Adipose tissue (tissue), 3 donors: ENCODE measurements around the gene KRTAP19-5. TPM values are rescaled to one million over a fixed set of nuclear protein-coding genes. Genes with fewer than 3 reads are reported as not detected.
"Not testable (repeated sequence)": the region's sequence is repeated elsewhere in the genome, so short reads cannot be mapped to it uniquely, and the experiment has no call there.

Experiments
- H3K27ac ChIP-seq: one replicate; pipeline ENCODE4 v1.5.1; 2013; ENCODE audit warnings: low read depth, low read length
- WGBS, 3 donors: extraction: QIAGEN DNeasy Blood & Tissue Kit; methylation state at CpG; one replicate each; pipeline ENCODE4 v1.1.7; 2013; 5-methylcytosine and 5-hydroxymethylcytosine counted together
- polyA plus RNA-seq, 3 donors: library from polyadenylated mRNA; stranded (reverse); fragments of 200-250 nt; gene quantifications; one replicate each; pipeline ENCODE4 v1.2.3, GENCODE V29; 2013
- donor health status: healthy with polysubstance abuse.
- donor health status: Bipolar disorder and iron deficiency.
- donor health status: healthy.

Gene KRTAP19-5
- polyA plus RNA-seq, result not detected

DNA sequence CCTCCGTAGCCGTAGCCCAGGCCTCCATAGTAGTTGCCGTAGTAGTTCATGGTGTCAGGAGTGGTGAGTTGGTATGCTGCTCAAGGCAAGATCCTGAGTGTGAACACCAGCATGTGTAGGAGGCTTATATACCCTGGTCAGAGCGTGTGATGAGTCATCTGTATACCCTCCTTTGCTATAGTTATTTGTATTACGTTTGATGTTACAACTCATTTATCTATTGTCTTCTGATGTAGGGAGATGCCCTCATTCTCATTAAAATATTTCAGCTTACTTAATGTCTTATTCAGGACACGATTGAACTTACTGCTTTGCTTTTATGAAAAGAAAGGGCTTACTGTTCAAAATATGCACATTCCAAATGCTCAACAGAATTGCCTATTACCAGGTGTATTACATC is at the start of gene KRTAP19-5:
TSS of gene KRTAP19-5 (minus strand) at position 101 of the 400 bp plus-strand sequence. CDS start at position 50, 51 bp downstream.
- whole genome bisulfite sequencing, 3 donors, result 71 to 85% (median 76%) methylated on average over 6 of the region's 6 CpGs

GRCh38 chr21:30541764-30542163 is 39.8 kb upstream of the KRTAP19-5 start, which contains the start of gene KRTAP19-6:
TSS of gene KRTAP19-6 (minus strand) at chr21:30541864. CDS start at chr21:30541833, 31 bp downstream.
- no peak within 1 kb of the TSS for H3K27ac ChIP-seq
- WGBS, 3 donors, result 63 to 70% (median 68%) methylated on average over 1 of the region's 1 CpG

More for the DNA sequence above, at the start of gene KRTAP19-5:
- no peak within 1 kb of the TSS for H3K27ac ChIP-seq

DNA sequence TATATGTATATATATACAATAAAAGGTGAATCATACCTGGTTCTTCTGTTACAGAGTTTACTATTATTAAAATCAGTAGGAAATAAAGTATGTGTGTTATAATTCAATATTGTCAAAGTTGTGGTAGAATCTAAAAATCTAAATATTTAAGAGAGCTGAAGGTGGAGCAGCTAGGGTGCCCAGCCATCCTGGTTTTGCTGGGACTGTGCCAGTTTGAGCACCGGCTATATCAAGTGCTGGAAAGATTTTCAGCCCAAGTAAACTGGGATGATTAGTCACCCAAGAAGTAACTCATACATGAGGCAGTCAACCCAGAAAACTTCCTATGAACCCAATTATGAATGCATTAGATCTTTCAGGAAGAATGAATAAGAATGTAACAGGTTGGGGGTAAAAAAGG is 16.9 kb upstream of the KRTAP19-5 start:
- H3K27ac ChIP-seq, result no peak overlapping the region
- WGBS, 3 donors, result 77 to 94% (median 86%) methylated on average over 1 of the region's 1 CpG

DNA sequence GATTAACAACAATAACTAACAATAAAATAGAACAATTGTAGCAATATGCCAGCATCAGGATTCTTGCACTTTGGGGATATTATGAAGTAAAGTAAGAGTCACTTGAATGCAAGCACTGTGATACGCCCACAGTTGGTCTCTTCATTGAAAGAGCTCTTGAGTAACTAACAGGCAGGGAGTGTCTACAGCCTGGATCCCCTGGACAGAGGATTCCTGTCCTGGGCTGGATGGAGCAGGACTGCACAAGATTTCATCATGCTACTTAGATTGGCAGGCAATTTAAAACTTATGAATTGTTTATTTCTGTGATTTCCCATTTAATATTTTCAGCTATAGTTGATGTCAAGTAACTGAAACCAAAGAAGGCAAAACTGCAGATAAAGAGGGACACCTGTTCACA is 13.7 kb upstream of the KRTAP19-5 start:
- no peak overlapping the region for H3K27ac ChIP-seq
- WGBS, 3 donors, result 73 to 89% (median 88%) methylated on average over 1 of the region's 1 CpG

DNA sequence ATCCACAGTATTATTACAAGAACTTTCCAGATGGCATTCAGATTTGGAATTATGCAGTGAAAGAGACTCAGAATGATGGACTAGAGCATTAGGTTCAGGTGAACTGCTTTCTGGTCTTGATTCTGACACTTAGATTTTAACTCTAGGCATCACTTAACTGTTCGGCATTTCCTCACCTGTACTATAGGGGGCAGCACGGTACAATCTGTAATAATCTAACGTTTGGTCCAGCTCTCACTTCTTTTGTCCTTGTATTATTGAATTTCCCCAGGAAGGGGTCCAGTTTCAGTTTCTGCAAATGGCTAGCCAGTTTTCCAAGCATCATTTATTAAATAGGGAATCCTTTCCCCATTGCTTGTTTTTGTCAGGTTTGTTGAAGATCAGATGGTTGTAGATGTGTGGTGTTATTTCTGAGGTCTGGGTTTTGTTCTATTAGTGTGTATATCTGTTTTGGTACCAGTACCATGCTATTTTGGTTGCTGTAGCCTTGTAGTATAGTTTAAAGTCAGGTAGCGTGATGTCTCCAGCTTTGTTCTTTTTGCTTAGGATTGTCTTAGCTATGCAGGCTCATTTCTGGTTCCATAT is 3.8 kb upstream of the KRTAP19-5 start:
- H3K27ac ChIP-seq, result not testable (repeated sequence)
- 22 to 29% (median 29%) methylated on average over 4 of the region's 4 CpGs for WGBS, 3 donors

- no peak within 1 kb of the TSS for H3K27ac ChIP-seq
- WGBS, 3 donors, result 56 to 76% (median 73%) methylated on average over 4 of the region's 4 CpGs
Observed at GRCh38 chr21:30497065-30497464, 4.9 kb downstream of the KRTAP19-5 start, which contains the start of gene KRTAP19-4. TSS of gene KRTAP19-4 (minus strand) at chr21:30497165. CDS start at chr21:30497110, 55 bp downstream.

DNA sequence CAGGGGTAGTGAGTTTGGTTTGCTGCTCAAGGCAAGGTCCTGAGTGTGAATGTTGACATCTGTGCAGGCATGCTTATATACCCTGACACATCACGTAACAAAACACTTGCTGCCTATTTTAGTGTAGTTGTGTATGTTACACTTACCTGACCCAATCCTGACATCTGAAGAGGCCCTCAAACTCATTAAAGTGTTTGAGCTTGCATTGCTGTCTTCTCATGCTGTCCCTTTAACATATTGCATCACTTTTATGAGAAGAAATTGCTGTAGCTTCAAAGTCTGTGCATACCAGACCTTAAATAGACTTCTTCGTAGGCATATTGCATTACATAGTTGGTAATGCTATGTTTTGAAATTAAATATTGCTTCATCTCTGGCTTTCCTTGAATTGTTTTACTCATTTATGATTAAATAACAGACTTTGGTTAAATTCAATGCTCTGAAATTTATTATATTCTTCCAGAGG is 9.9 kb downstream of the KRTAP19-5 start, which contains the start of gene KRTAP19-3:
TSS of gene KRTAP19-3 (minus strand) at position 51 of the 466 bp plus-strand sequence. CDS start 56 bp downstream, outside the sequence.
- no peak within 1 kb of the TSS for H3K27ac ChIP-seq
- WGBS, 3 donors, result 64 to 79% (median 74%) methylated on average over 2 of the region's 2 CpGs

DNA sequence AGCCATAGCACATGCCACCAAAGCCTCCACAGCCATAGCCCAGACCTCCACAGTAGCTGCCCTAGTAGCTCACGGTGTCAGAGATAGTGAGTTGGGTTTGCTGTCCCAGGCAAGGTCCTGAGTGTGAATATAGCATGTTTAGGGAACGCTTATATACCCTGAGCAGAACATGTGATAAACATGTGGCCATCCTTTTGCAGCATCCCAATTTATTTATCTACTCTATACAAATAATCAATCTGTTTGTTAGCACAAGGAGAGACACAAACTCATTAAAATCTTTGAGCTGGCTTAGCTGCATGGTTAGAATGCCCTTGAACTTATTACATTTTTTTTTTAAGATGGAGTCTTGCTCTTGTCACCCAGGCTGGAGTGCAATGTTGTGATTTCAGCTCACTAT is 14.6 kb downstream of the KRTAP19-5 start, which contains the start of gene KRTAP19-2:
TSS of gene KRTAP19-2 (minus strand) at position 101 of the 400 bp plus-strand sequence. CDS start at position 13, 88 bp downstream.
- WGBS, 3 donors, result 78 to 82% (median 80%) methylated on average over 2 of the region's 2 CpGs

DNA sequence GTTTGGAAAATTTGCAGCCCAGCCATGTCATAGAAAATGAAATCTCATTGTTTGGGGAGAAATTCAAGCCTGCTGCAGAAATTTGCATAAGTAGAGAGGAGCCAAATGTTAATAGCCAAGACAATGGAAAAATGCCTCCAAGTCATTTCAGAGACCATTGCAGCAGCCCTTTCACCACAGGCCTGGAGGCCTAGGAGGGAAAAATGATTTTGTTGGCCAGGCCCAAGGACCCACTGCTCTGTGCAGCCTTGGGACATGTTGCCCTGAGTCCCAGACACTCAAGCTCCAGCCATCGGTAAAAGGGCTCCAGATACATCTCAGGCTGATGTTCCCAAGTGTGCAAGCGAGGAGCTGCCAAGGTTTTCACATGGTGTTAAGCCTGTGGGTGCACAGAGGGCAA is 15.8 kb downstream of the KRTAP19-5 start:
- no peak overlapping the region for H3K27ac ChIP-seq
- 64 to 70% (median 70%) methylated on average over 2 of the region's 2 CpGs for WGBS, 3 donors

More for the DNA sequence above, 14.6 kb downstream of the KRTAP19-5 start, which contains the start of gene KRTAP19-2:
- H3K27ac ChIP-seq, result no peak within 1 kb of the TSS

GRCh38 chr21:30482130-30482529 is 19.8 kb downstream of the KRTAP19-5 start:
- WGBS, 3 donors, result 60 to 80% (median 80%) methylated on average over 2 of the region's 2 CpGs
- H3K27ac ChIP-seq, result no peak overlapping the region

DNA sequence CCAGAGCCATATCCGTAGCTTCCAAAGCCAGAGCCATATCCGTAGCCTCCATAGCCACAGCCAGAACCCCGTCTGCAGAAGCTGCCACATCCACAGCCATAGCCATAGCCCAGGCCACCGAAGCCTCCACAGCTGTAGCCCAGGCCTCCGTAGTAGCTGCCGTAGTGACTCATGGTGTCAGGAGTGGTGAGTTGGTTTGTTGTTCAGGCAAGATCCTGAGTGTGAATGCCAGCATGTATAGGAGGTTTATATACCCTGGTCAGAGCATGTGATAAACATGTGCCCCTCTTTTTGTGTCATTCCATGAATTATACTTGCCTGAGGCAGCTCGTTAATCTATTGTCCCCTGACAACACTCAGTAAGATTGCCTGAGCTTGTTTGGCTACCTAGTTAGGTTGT is 21.8 kb downstream of the KRTAP19-5 start, which contains the start of gene KRTAP19-1:
TSS of gene KRTAP19-1 (minus strand) at position 223 of the 400 bp plus-strand sequence. CDS start at position 173, 50 bp downstream.
- H3K27ac ChIP-seq, result no peak within 1 kb of the TSS
- 71 to 90% (median 90%) methylated on average over 7 of the region's 7 CpGs for WGBS, 3 donors

- WGBS, 3 donors, result 55 to 60% (median 57%) methylated on average over 4 of the region's 4 CpGs
- H3K27ac ChIP-seq, result no peak overlapping the region
Observed at GRCh38 chr21:30479259-30479658, 22.7 kb downstream of the KRTAP19-5 start.

- no peak overlapping the region for H3K27ac ChIP-seq
- 17 to 48% (median 44%) methylated on average over 3 of the region's 3 CpGs for WGBS, 3 donors
Observed at GRCh38 chr21:30478004-30478403, 23.9 kb downstream of the KRTAP19-5 start.

- 47 to 52% (median 48%) methylated on average over 6 of the region's 6 CpGs for WGBS, 3 donors
- H3K27ac ChIP-seq, result no peak overlapping the region
Observed at GRCh38 chr21:30468900-30469714, 32.8 kb downstream of the KRTAP19-5 start.

GRCh38 chr21:30463713-30464112 is 38.2 kb downstream of the KRTAP19-5 start:
- no peak overlapping the region for H3K27ac ChIP-seq
- 47 to 75% (median 58%) methylated on average over 3 of the region's 3 CpGs for WGBS, 3 donors
